ENCODE data around the gene SLC4A2. TPM values are rescaled to one million over a fixed set of nuclear protein-coding genes. Genes with fewer than 3 reads are reported as not detected.
A peak's percentile ranks its signal among the peaks of the same experiment; 100 is the strongest.

Gene SLC4A2
- total RNA-seq, 1 donor from 2014 or later: 83.1 TPM

GRCh38 chr7:151123158-151123821, 63.9 kb downstream of the SLC4A2 start:
- DNase-seq (ENCODE audit: low spot score): no peak
- peak; percentile 12 for ATAC-seq

DNA sequence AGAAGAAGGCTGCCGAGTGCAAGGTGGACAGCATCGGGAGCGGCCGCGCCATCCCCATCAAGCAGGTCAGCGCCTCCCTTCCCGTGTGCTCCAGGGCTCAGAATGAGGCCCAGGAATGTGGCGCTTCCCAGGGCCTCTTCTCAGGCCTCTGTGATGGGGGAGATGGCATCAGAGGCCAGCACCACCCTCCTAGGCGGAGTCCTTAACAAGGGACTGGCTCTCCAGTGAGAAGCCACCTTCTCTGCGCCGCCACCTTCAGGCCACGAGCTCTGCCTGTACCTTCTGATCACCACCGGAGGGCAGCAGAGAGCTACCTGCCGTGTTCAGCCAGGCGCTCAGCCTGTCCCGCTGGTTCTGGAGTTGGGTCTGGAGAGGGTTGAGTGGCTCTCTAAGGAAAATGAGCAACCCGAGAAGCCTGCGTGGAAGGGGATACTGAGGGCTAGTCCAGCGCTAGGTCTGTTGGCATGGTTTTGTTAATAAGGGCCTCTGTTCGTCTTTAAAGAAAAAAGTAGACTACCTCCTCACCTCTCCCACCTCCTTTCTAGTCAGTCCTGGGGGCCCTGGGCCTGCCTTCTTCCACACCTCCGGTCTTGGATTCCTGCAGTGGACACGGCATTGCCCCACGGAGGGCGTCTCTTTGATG, 64.6 kb downstream of the SLC4A2 start:
- ATAC-seq (peak; percentile 93), DNase-seq (ENCODE audit: low spot score) (peak; percentile 82)

DNA sequence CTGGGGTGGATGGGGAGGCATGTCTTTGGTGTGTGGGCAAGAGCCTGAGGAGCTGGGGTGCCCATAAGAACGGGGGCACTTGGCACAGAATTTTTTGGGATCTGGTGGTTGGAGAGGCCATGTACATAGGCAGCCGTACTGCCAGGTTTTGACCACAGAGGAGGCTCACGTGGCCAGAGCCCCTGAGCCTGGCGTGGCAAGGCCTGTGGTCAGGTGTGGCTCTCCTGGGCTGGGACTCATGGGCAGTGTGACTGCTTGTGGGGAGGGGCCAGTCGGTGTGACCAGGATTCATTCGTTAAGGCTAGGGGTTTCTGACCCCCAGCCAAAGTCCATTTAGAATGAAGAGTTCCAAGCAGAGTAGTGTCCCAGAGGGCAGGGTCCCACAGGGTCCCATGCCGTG, 65.1 kb downstream of the SLC4A2 start:
- ATAC-seq (no peak), DNase-seq (ENCODE audit: low spot score) (no peak)

DNA sequence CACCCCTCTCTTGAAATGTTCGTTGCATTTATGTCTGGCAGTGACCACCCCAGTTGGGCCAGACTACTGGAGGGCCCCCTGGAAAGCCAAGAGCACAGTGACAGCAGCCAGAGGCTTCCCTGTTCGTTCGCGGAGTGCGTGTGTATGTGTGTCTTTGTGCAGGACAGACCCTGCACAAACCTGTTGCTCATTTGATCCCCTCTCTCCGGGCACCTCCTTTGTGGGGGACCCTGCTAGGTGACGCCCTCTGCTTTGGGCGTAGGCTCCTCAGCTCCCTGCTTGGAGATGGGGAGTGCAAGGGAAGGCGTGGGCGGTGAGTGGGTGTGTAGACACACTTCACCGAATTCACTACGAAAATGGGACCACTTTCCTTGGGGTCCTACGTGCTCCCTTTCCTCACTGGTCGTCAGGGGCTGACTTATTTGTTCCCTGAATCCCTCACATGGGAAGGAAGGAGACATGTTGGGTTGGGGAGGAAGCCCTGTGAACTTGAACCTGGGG, 65.6 kb downstream of the SLC4A2 start:
- no peak for ATAC-seq
- DNase-seq (ENCODE audit: low spot score): no peak

DNA sequence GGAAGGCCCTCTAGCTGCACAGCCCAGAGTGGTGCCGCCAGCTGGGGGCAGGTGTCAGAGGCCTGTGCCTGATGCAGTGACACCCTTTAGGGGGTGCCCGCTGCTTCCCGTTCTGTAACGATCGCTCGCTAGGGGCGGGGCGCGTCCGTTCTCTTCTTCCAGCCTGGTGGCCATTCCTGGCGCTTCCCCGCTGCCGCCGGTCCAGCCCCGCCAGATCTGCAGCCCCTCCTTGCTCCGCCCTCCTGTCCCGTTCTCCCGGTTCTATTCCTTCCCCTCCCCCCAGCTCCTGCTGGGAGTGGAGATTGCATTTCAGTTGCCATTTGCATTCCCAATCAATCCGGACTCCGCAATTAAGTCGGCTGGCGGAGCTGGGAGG, 66.1 kb downstream of the SLC4A2 start:
- no peak for DNase-seq (ENCODE audit: low spot score)

GRCh38 chr7:151125846-151126481, 66.6 kb downstream of the SLC4A2 start:
- no peak for DNase-seq (ENCODE audit: low spot score)
- no peak for ATAC-seq

More for the DNA sequence above, 66.1 kb downstream of the SLC4A2 start:
- no peak for ATAC-seq

Other genes starting within 250 kb of the SLC4A2 start
- gene AOC1, start 207.1 kb upstream of the SLC4A2 start, total RNA-seq: 18.9 TPM
- 0.28 TPM for gene KCNH2, start 81.3 kb upstream of the SLC4A2 start, total RNA-seq
- 8.7 TPM for gene NOS3, start 68.6 kb upstream of the SLC4A2 start, total RNA-seq
- gene ATG9B, start 35.1 kb upstream of the SLC4A2 start, total RNA-seq: not detected
- gene ABCB8, start 31.1 kb upstream of the SLC4A2 start, total RNA-seq: 29.1 TPM
- gene ASIC3, start 11.1 kb upstream of the SLC4A2 start, total RNA-seq: 2.2 TPM
- 9.6 TPM for gene CDK5, start 1.7 kb upstream of the SLC4A2 start, total RNA-seq
- gene FASTK, start 21.2 kb downstream of the SLC4A2 start, total RNA-seq: 61.3 TPM
- 60.4 TPM for gene TMUB1, start 23.9 kb downstream of the SLC4A2 start, total RNA-seq
- 54.7 TPM for gene AGAP3, start 26.9 kb downstream of the SLC4A2 start, total RNA-seq
- gene GBX1, start 108.1 kb downstream of the SLC4A2 start, total RNA-seq: not detected
- not detected for gene ASB10, start 127.7 kb downstream of the SLC4A2 start, total RNA-seq
- not detected for gene H2BK1, start 150.9 kb downstream of the SLC4A2 start, total RNA-seq
- gene ABCF2, start 167.6 kb downstream of the SLC4A2 start, total RNA-seq: 7.8 TPM
- 16.1 TPM for gene CHPF2, start 172.9 kb downstream of the SLC4A2 start, total RNA-seq
- 2.2 TPM for gene SMARCD3, start 189.1 kb downstream of the SLC4A2 start, total RNA-seq